ENCODE results near the gene LMF1.

- TF ChIP-seq EZH2phosphoT487 (IDR thresholded peaks at IDR 0.05; ENCODE audit: borderline replicate concordance, low read depth, low read length) (no peak), CTCF (conservative IDR thresholded peaks at IDR 0.05; ENCODE audit: low read length) (no peak)
Observed at GRCh38 chr16:813916-814412, 156.8 kb downstream of the LMF1 start.

All from OCI-LY7 (cell line).